B cell (primary cell): ENCODE data around the gene TLL1.

Experiments used
- EZH2 ChIP-seq: IDR thresholded peaks from 2 replicates; pipeline ENCODE4 v1.6.1; 2012; ENCODE audit warnings: borderline replicate concordance, low read depth, mild to moderate bottlenecking, moderate library complexity, low read length; ENCODE audit not compliant: insufficient read depth, poor library complexity, severe bottlenecking
- TF ChIP-seq, protein P1 (sequence below): fragments of 200-600 bp; IDR thresholded peaks from one replicate; pipeline ENCODE4 v1.8.0; 2022; ENCODE audit warnings: antibody characterized with exemption, mild to moderate bottlenecking

DNA sequence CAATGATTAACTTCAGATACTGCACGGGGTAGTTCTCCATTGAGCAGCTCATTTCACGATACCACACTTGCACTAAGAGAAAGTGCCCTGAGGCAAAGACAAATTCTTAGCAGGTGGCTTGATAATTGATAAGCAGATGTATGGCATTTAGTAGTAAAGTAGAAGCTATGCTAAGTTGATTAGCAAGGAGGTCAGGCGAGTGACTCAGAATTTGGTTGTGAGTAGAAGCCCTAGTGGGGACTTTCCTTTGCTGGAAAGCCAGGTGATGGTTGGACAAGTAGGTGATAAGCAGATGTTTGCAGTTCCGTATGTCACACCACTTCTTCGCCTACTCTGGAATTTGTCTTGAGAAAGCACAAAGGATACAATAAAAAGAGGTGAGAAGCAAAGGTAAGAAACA lies 58.7 kb downstream of the TLL1 start:
- TF ChIP-seq, protein P1, sequence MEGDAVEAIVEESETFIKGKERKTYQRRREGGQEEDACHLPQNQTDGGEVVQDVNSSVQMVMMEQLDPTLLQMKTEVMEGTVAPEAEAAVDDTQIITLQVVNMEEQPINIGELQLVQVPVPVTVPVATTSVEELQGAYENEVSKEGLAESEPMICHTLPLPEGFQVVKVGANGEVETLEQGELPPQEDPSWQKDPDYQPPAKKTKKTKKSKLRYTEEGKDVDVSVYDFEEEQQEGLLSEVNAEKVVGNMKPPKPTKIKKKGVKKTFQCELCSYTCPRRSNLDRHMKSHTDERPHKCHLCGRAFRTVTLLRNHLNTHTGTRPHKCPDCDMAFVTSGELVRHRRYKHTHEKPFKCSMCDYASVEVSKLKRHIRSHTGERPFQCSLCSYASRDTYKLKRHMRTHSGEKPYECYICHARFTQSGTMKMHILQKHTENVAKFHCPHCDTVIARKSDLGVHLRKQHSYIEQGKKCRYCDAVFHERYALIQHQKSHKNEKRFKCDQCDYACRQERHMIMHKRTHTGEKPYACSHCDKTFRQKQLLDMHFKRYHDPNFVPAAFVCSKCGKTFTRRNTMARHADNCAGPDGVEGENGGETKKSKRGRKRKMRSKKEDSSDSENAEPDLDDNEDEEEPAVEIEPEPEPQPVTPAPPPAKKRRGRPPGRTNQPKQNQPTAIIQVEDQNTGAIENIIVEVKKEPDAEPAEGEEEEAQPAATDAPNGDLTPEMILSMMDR: no peak
- no peak for TF ChIP-seq EZH2
